ENCODE data around the gene BRD3OS.

Gene BRD3OS, protein sequence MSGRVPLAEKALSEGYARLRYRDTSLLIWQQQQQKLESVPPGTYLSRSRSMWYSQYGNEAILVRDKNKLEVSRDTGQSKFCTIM

GRCh38 chr9:134024828-134025605 is at the start of gene BRD3OS:
Gene BRD3OS, plus strand, starts transcription at chr9:134025481. Its CDS starts 1,267 bp downstream, at chr9:134026748.
- Histone ChIP-seq H3K36me3 (ENCODE audit: control insufficient read depth, insufficient read depth, low read length) (no peaks in the 10 kb centered on the region), H3K4me1 (ENCODE audit: control insufficient read depth, insufficient read depth, low read length) (peaks cover 6% of the 10 kb centered on the region), H3K9ac (ENCODE audit: low read length) (peak within 1 kb of the TSS; percentile 64), H3K9me3 (ENCODE audit: control insufficient read depth, low read length) (no peaks in the 10 kb centered on the region), H3K4me3 (ENCODE audit: low read length) (peak within 1 kb of the TSS; percentile 41), H3K27me3 (ENCODE audit: control insufficient read depth, insufficient read depth, low read length) (no peaks in the 10 kb centered on the region)

DNA sequence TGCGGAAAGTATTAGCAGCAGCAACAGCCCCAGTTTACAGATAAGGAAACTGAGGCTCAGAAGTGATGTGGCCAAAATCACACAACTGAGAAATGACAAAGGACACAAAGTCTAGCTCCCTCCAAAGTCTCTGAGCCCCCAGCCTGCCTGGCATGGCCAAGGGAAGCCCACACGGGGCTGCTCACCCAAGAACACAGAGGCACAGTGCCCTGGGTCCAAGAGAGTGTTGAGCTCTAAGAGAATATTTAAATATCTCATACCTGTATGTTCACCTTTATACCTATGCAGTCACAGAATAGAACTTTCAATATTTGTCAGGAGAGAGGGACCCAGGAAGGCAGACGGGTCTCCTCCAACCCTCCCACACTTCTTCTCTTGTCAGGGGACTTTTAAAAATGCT is 49.8 kb upstream of the BRD3OS start:
- H3K4me1 ChIP-seq (ENCODE audit: control insufficient read depth, insufficient read depth, low read length), result peaks cover 52% of the 10 kb centered on the region
- H3K36me3 ChIP-seq (ENCODE audit: control insufficient read depth, insufficient read depth, low read length), result no peaks in the 10 kb centered on the region
- H3K9me3 ChIP-seq (ENCODE audit: control insufficient read depth, low read length), result no peaks in the 10 kb centered on the region
- H3K9ac ChIP-seq (ENCODE audit: low read length), result no peak overlapping the region
- H3K27me3 ChIP-seq (ENCODE audit: control insufficient read depth, insufficient read depth, low read length), result no peaks in the 10 kb centered on the region
- no peak overlapping the region for H3K4me3 ChIP-seq (ENCODE audit: low read length)

GRCh38 chr9:133976191-133976861 is 49.0 kb upstream of the BRD3OS start:
- Histone ChIP-seq H3K9me3 (ENCODE audit: control insufficient read depth, low read length) (no peaks in the 10 kb centered on the region), H3K9ac (ENCODE audit: low read length) (no peak overlapping the region), H3K4me3 (ENCODE audit: low read length) (no peak overlapping the region), H3K27me3 (ENCODE audit: control insufficient read depth, insufficient read depth, low read length) (no peaks in the 10 kb centered on the region), H3K4me1 (ENCODE audit: control insufficient read depth, insufficient read depth, low read length) (peaks cover 47% of the 10 kb centered on the region), H3K36me3 (ENCODE audit: control insufficient read depth, insufficient read depth, low read length) (no peaks in the 10 kb centered on the region)

GRCh38 chr9:133976887-133977286 is 48.4 kb upstream of the BRD3OS start:
- no peaks in the 10 kb centered on the region for H3K27me3 ChIP-seq (ENCODE audit: control insufficient read depth, insufficient read depth, low read length)
- H3K4me1 ChIP-seq (ENCODE audit: control insufficient read depth, insufficient read depth, low read length), result peaks cover 42% of the 10 kb centered on the region
- no peak overlapping the region for H3K4me3 ChIP-seq (ENCODE audit: low read length)
- no peaks in the 10 kb centered on the region for H3K36me3 ChIP-seq (ENCODE audit: control insufficient read depth, insufficient read depth, low read length)
- no peaks in the 10 kb centered on the region for H3K9me3 ChIP-seq (ENCODE audit: control insufficient read depth, low read length)
- no peak overlapping the region for H3K9ac ChIP-seq (ENCODE audit: low read length)

GRCh38 chr9:133977421-133978201 is 47.7 kb upstream of the BRD3OS start:
- Histone ChIP-seq H3K27me3 (ENCODE audit: control insufficient read depth, insufficient read depth, low read length) (no peaks in the 10 kb centered on the region), H3K4me3 (ENCODE audit: low read length) (no peak overlapping the region), H3K9me3 (ENCODE audit: control insufficient read depth, low read length) (no peaks in the 10 kb centered on the region), H3K36me3 (ENCODE audit: control insufficient read depth, insufficient read depth, low read length) (no peaks in the 10 kb centered on the region), H3K9ac (ENCODE audit: low read length) (no peak overlapping the region), H3K4me1 (ENCODE audit: control insufficient read depth, insufficient read depth, low read length) (peaks cover 35% of the 10 kb centered on the region)

GRCh38 chr9:133978226-133978898 is 46.9 kb upstream of the BRD3OS start:
- Histone ChIP-seq H3K27me3 (ENCODE audit: control insufficient read depth, insufficient read depth, low read length) (no peaks in the 10 kb centered on the region), H3K4me1 (ENCODE audit: control insufficient read depth, insufficient read depth, low read length) (peaks cover 27% of the 10 kb centered on the region), H3K36me3 (ENCODE audit: control insufficient read depth, insufficient read depth, low read length) (no peaks in the 10 kb centered on the region), H3K9me3 (ENCODE audit: control insufficient read depth, low read length) (no peaks in the 10 kb centered on the region), H3K4me3 (ENCODE audit: low read length) (no peak overlapping the region), H3K9ac (ENCODE audit: low read length) (no peak overlapping the region)

GRCh38 chr9:133978899-133979272 is 46.4 kb upstream of the BRD3OS start:
- Histone ChIP-seq H3K27me3 (ENCODE audit: control insufficient read depth, insufficient read depth, low read length) (no peaks in the 10 kb centered on the region), H3K9ac (ENCODE audit: low read length) (no peak overlapping the region), H3K9me3 (ENCODE audit: control insufficient read depth, low read length) (no peaks in the 10 kb centered on the region), H3K4me1 (ENCODE audit: control insufficient read depth, insufficient read depth, low read length) (peaks cover 22% of the 10 kb centered on the region), H3K4me3 (ENCODE audit: low read length) (no peak overlapping the region), H3K36me3 (ENCODE audit: control insufficient read depth, insufficient read depth, low read length) (no peaks in the 10 kb centered on the region)

DNA sequence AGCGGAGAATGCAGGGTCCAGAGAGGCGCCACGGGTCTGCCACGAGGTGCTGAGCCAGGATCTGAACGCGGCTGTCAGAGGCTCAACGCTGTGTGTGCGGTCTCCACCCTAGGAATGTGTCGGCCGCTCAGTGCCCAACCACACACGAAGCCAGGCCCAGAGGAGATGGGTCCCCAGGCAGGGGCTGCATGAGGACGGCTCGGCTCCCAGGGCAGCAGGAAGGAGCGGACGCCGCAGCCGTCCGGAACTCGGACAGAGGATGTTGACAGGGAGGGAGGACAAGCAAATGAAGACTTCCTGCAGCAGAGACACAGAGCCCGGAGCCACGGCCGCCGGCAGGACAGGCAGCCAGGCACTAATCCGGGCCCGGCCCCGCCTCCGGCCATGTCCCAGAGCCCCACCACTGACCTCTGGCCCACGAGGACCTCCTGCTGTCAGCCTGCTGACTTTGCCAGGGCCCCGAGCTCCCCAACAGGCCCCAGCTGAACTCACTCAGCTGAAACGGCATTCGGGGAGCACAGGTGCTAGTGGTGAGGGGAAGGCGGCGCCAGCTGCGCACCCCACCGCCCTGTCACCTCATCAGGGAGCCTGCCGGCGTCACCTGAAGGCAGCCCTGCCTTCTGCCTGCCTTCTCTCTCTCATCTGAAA is 45.9 kb upstream of the BRD3OS start:
- Histone ChIP-seq H3K9ac (ENCODE audit: low read length) (no peak overlapping the region), H3K36me3 (ENCODE audit: control insufficient read depth, insufficient read depth, low read length) (no peaks in the 10 kb centered on the region), H3K4me1 (ENCODE audit: control insufficient read depth, insufficient read depth, low read length) (peaks cover 17% of the 10 kb centered on the region), H3K27me3 (ENCODE audit: control insufficient read depth, insufficient read depth, low read length) (no peaks in the 10 kb centered on the region), H3K9me3 (ENCODE audit: control insufficient read depth, low read length) (no peaks in the 10 kb centered on the region), H3K4me3 (ENCODE audit: low read length) (no peak overlapping the region)

GRCh38 chr9:133979921-133980863 is 45.1 kb upstream of the BRD3OS start:
- Histone ChIP-seq H3K36me3 (ENCODE audit: control insufficient read depth, insufficient read depth, low read length) (no peaks in the 10 kb centered on the region), H3K9ac (ENCODE audit: low read length) (no peak overlapping the region), H3K4me1 (ENCODE audit: control insufficient read depth, insufficient read depth, low read length) (peaks cover 14% of the 10 kb centered on the region), H3K27me3 (ENCODE audit: control insufficient read depth, insufficient read depth, low read length) (no peaks in the 10 kb centered on the region), H3K4me3 (ENCODE audit: low read length) (no peak overlapping the region), H3K9me3 (ENCODE audit: control insufficient read depth, low read length) (no peaks in the 10 kb centered on the region)

GRCh38 chr9:133980864-133981588 is 44.3 kb upstream of the BRD3OS start:
- H3K4me3 ChIP-seq (ENCODE audit: low read length), result no peak overlapping the region
- H3K9ac ChIP-seq (ENCODE audit: low read length), result no peak overlapping the region
- H3K27me3 ChIP-seq (ENCODE audit: control insufficient read depth, insufficient read depth, low read length), result no peaks in the 10 kb centered on the region
- H3K36me3 ChIP-seq (ENCODE audit: control insufficient read depth, insufficient read depth, low read length), result no peaks in the 10 kb centered on the region
- no peaks in the 10 kb centered on the region for H3K9me3 ChIP-seq (ENCODE audit: control insufficient read depth, low read length)
- H3K4me1 ChIP-seq (ENCODE audit: control insufficient read depth, insufficient read depth, low read length), result peaks cover 14% of the 10 kb centered on the region
